Activated CD8-positive, alpha-beta memory T cell treated with anti-CD3 and anti-CD28 coated beads, Interleukin-2, amount 50 U/mL, for 1 hour (primary cell): Measurements from ENCODE around the gene RPUSD3.
"Not testable (repeated sequence)": the region's sequence is repeated elsewhere in the genome, so short reads cannot be mapped to it uniquely, and the experiment has no call there.

Source experiments
- DNase-seq: peaks from one replicate; pipeline ENCODE4 v3.0.0-alpha.2; 2020; ENCODE audit errors: extremely low read depth

Gene RPUSD3

DNA sequence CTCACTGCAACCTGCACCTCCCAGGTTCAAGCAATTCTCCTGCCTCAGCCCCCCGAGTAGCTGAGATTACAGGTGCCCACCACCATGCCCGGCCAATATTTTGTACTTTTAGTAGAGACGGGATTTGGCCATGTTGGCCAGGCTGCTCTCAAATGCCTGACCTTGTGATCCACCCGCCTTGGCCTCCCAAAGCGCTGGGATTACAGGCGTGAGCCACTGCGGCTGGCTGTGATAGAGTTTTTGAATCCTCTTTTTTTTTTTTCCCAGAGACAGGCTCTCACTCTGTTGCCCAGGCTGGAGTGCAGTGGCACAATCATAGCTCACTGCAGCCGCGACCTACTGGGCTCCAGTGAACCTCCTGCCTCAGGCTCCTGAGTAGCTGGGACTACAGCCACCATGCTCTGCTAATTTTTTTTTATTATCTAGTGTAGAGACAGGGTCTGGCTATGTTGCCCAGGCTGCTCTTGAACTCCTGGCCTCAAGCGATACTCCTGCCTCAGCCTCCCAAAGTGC, 21.4 kb upstream of the RPUSD3 start:
- DNase-seq, result not testable (repeated sequence)

DNA sequence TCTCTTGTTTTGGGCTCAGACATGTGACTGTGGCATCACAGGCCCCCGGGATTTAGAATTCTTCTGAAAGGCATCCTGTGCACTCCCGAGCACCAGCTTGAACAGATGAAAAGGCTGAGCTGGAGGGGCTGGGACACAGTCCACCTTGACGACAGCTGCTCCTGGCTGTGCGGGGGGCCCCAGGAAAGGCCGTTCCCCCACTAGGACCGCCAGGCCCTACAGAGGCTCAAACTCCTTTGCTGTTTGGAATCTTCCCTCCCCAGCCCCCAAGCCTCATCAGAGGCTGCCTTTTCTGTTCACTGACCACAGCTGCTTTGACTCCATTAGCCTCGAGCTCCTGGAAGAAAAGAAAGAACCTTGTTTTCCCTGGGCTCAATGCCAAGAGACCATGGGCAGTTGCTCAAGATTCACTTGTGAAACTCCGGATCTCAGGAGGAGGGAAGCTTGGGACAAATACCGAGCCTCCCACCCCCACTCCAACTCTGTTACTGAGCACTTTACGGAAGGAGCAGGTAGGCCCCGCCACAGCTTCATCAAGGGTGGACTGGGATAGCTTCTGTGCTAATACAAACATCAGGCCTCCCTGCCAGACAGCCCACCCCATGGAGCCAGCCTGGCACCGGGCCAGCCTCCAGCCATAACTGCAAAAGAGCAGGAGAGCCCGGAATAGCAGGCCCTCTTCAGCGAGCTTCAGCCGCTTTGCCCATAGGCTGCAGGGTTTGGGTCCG, 20.6 kb upstream of the RPUSD3 start:
- DNase-seq, result no peak

DNA sequence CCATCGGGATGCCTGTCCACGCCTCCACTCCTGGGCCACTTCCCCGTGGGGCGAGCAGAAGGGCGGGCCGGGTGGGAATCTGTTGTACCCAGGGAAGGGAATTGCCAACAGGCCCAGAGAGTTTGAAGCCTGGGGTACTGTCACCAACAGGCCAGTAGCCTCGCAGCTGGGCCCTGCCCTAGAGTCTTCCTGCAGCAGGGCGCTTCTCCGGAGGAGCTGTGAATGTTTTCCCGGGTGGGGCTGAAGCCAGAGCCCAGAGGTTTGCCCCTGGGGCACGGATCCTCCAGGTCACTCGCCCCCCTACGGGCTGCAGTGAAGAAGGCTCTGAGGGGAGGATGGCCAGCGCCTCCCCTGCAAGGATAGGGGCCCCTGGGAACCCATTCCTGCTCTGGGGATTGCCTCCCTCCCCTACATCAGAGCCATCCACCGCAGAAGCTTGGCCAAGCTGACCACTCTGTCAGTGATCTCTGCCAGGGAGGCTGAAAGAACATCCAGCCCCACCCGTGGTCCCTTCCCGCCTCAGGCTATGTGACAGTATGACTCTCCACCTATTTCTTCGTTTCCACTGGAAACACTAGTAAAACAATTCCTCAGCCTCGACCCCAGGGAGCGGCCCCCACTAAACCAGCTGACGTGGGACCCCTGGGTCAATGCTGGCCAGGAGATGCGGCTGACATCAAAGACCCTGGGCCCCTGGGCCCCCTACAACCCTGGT, 19.4 kb upstream of the RPUSD3 start:
- no peak for DNase-seq

DNA sequence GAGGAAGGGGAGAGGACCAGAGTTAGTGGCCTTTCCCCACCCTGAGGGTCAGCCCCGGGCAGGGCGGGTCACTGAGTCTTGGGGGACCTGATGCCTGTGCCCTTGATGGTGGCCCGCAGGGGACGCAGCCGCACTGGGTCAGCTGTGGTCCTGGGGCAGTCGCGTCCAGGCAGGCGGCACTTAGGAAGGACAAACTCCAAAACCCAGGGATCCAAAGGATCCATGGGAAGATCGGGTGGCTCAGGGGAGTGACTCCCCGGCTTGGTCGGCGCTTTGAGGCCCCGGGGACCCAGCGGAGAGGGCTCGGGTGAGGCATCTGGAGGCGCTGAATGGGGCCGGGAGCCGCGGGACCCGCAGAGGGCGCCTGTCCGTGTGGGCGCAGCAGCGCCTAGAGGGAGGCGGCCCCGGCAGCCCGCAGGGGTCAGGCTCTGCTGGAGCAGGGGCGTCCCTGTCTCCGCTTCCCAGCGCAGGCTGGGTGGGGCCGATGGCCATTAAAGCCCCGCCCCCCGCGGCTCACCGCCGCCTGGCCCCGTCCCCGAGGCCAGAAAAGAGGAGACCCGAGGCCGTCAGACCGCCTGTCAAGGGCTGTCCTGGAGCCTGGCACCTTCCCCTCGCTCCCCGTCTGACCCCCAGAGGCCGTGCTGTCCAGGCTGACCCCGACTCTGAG, 18.7 kb upstream of the RPUSD3 start:
- DNase-seq, result no peak

DNA sequence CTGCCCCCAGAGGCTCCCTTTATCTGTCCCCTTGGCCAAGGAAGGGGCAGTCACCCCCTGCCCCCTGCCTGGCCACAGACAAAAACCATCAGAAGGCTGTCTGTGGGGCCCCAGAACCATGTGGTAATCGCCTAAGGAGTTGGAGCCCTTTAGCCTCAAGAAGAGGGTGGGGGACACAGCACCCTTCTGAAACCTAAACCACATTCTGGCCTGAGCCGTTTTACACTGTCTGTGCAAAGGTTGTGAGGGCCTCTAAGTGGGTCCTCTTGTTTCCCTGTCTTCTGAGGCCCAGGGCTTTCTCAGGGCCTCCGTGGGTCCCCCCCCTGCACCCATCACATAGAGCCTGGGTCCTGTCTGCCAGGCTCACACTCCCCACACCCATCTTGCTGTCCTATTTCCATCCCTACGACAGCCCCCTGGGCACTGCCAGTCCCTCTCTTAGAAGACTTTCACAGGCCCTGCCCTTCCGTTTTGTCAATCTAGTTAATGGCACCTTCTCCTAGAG, 17.9 kb upstream of the RPUSD3 start:
- no peak for DNase-seq

DNA sequence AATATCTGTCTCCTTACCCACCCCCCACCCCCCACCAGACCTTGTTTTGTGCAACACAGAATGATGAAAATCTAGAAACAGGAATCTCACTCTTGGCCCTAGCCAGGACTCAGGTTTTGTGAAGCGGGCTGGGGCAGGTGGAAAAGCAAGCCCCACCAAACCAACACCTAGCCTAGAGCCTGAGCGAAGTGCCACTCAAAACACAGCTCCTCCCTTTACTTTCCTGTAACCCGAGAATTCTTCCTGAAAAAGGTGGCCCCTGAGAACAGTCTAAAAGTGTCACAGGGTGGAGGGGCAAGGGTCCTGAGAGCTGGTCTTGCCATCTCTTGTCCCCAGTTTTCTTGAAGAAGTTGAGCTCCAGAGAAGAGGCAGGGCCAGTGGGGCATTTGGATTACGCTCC, 17.4 kb upstream of the RPUSD3 start:
- no peak for DNase-seq

DNA sequence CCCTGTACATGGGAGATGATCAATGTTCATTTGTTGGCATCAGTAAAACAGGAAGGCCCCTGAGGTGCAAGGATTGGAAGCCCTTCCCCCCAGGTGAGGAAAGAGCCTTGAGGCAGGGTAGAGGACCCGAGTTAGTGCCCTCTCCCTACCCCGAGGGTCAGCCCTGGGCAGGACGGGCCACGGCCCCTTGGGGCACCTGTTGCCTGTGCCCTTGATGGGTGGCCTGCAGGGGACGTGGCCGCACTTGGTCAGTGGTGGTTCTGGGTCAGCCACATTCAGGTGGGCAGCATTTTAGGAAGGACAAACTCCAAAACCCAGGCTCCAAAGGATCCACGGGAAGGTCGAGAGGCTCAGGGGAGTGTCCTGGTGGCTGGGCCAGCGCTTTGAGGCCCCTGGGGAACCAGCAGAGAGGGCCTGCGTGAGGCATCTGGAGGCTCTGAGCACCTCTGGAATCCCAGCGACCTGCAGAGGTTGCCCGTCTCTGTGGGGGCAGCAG, 15.8 kb upstream of the RPUSD3 start:
- no peak for DNase-seq

DNA sequence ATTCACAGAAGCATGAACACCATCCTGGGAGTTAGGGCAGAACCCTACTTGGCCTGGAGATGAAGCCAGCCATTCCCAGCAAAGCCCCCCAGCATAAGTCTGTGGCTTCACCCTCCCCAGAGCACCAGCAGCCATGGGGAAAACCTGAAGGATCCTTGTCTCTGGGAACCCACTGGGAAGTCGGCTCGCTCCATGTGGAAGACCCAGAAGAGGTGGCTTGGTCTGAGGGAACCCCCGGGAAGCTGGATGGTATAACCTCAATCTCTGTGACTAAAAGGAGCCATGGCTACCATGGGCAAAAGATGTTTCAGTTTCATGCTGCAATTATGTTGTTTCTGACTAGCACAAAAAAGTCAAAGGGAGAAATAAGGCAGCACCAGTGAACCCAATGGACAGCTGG, 11.8 kb upstream of the RPUSD3 start:
- DNase-seq, result no peak

DNA sequence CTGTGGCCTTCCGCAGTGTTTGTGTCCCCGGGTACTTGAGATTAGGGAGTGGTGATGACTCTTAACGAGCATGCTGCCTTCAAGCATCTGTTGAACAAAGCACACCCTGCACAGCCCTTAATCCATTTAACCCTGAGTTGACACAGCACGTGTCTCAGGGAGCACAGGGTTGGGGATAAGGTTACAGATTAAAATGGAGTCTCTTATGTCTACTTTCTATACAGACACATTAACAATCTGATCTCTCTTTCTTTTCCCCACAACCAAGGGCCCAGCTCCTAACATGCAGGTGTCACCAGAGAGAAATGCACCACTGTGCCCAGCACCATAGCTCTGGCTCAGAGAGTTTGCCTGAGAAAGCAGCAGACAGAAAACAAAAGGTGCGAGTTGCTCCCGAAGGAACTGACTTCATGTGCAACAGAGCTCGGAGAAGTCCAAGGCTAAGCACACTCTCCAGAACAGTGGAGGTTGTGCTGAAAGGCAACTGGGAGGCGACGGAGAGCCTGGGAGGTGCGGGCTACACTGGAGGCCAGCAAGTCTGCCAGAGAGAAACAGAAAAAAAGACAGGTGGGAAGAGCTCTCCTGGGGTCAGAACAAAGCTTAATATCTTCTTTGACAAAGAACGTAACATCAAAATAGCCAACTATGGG, 10.6 kb upstream of the RPUSD3 start:
- DNase-seq, result not testable (repeated sequence)

DNA sequence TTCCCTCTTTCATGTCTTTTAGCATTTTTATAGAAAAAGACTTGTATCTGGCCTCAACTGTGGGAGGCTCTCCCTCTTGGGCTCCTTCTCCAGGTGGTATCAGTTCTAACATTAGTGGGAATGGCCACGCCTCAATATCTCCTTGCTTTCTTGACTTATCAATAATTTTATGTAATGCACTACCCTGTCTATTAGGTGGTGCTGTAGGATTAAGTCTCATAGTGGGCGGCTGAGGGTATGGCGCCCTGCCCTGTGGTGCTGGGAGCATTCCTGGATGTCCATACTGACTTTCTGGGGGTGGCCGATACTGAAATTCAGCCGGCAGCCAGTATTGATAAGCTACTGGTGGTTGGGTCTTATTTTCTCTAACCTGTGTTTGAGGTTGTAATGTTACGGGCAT, 8.7 kb upstream of the RPUSD3 start:
- DNase-seq, result no peak

DNA sequence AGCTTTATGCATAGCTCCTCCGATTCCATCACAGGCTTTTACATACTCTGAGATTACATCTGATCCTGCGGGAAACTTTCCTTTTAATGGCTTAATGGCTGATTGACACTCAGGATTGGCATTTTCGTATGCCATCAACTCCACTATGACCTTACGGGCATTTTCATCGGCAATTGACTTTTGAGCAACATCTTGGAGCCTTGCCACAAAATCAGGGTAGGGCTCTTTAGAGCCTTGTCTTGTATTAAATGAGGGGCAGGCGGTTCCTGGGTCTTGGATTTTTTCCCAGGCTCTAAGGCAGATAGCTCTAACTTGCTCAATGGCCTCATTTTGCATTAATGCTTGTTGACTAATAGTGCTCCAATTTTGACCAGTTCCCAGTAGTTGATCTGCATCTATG, 8.1 kb upstream of the RPUSD3 start:
- not testable (repeated sequence) for DNase-seq

DNA sequence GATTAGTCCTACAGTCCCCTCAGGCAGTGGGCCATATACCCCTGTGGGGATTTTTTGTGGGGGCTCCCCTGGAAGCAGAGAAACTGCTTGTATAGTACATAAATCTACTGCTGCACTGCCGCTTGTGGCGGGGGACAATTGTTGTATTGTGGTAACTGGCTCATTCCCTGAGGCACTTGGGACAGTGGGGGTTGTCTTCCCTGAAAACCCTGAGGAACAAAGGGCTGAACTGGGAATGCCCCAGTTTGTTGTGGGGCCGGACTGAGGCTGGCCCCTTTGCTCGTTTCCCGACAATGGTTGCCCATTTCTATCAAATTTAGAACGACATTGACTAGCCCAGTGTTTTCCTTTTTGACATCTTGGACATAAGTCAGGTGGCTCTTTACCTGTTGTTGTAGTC, 7.6 kb upstream of the RPUSD3 start:
- not testable (repeated sequence) for DNase-seq

DNA sequence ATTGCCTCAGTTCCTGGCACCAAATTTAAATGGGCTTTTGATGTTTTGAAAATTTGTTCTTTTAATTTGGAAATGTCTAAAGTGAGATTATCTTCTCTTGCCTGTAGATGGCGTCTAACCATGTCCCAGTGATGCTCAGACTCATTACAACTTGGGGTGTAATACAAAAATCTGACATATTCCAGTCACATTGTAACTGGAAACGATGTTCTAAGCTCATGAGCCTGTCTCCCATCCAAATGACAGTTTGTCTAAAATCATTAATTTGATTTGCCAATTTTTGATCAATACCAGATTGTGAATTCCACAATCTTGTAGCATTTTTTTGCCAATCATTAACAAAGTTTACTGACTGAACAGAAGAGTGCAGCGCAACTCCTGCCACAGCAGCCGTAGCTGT, 5.1 kb upstream of the RPUSD3 start:
- DNase-seq, result not testable (repeated sequence)

DNA sequence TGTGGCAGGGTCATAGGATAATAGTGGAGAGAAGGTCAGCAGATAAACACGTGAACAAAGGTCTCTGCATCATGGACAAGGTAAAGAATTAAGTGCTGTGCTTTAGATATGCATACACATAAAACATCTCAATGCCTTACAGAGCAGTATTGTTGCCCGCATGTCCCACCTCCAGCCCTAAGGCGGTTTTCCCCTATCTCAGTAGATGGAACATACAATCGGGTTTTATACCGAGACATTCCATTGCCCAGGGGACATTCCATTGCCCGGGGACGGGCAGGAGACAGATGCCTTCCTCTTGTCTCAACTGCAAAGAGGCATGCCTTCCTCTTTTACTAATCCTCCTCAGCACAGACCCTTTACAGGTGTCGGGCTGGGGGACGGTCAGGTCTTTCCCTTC, 4.1 kb upstream of the RPUSD3 start:
- DNase-seq, result not testable (repeated sequence)

DNA sequence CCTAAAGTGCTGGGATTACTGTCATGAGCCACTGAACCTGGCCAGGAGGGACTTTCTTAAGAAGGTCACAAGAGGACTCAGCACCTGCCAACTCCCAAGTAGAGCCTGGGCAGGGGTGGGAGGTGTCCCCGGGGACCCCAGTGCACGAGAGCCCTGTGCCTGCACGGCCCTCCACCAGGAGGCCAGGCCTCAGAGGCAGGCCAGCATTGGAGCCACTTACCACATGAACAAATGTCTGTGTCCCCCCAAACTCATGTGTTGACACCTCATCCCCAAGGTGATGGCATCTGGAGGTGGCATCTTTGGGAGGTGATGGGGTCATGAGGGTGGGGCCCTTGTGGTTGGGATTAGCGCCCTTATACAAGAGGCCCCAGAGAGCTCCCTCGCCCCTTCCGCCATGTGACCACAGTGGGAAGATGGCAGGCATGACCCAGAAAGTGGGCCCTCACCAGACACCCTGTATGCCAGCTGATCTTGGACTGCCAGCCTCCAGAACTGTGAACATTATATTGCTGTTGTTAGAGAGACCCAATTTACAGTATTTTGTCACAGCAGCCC, 3.2 kb upstream of the RPUSD3 start:
- DNase-seq, result no peak

DNA sequence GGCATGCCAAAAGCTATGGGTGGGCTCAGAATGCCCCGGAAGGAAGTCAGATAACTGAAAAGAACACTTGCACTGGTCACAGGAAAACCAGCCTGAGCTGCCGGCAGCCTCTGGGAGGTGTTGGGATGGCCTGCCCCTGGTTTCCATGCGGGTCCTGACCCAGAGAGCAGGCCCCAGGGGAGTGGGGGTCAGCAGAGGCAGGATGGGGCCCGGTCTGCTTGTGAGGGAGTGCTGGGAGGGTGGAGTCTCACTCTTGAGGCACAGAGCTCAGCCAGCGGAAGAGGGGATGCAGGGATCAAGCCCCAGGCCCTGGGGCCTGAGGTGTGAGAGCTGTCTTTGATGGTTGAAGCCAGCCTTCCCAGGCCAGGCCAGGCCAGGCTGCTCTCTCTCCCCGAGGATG, 2.4 kb upstream of the RPUSD3 start:
- no peak for DNase-seq

DNA sequence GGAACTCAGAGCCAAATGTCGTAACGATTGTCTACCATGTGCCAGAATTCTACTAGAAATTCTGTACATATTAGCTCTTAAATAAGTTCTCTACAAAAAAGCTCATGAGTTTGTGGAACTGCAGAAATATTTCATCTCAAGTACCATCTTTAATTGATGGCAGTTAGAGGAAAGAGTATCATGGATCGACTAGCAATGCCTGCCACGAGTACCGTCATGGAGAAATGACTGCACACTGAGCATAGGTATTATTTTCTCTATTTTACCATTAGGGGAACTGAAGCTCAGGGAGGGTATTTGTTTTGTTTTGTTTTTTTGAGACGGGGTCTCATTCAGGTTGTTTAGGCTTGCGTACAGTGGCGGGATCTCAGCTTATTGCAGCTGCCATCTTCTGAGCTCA, 2.8 kb downstream of the RPUSD3 start:
- no peak for DNase-seq

DNA sequence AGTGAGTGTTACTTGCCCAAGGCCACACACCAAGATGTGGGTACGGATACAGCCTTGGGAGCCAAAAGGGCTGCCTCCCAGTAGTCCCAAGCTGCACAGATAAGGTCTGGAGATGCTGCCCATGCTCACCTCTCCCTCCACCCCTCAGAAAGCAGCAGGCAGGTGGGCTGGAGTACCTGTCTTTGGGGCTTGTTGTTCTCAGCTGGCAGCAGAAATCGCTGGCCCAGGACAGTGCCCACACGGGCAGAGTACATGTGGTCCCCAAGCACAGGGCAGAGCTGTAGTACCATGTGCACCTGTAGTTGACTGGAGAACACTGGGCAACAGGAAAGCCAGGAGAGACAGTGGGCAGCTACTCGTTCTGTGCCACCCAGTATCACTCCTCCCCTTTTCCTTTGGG, 5.0 kb downstream of the RPUSD3 start:
- DNase-seq, result no peak

DNA sequence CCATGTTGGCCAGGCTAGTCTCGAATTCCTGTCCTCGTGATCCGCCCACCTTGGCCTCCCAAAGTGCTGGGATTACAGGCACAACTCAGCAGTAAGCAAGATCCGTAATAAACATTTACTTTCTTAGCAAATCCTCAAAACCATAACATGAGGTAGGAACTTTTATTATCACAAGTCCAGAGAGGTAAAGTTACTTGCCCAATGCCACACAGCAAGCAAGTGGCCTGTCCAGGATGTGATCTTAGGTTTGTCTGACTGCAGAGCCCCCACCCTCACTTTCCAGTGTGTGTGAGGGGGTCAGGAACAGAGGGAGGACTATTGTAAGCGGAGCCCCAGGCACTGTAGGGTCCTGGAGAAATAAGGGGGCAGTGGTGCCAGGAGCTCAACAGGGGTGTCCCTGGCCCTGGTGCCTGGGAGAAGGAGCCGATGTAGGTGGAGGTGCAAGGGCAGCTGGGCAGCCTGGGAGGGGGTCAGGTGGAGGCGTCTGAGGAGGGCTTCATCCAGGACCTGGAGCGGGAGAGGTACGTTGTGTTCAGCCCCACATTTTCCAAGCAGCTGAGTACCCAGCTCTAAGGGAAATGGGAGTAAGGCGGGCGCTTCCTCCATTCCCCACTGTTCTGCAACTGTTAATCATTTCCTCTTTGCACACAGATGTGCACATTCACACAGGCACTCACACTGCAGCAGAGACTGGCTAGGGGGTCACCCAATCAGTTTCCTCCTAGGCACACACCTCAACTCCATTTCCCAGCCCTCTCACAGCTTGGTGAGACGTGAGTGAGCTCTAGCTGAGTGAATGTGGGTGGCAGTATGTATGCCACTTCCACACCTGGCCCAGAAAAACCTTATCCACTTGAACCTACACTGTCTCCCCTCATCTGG, 5.9 kb downstream of the RPUSD3 start:
- no peak for DNase-seq

DNA sequence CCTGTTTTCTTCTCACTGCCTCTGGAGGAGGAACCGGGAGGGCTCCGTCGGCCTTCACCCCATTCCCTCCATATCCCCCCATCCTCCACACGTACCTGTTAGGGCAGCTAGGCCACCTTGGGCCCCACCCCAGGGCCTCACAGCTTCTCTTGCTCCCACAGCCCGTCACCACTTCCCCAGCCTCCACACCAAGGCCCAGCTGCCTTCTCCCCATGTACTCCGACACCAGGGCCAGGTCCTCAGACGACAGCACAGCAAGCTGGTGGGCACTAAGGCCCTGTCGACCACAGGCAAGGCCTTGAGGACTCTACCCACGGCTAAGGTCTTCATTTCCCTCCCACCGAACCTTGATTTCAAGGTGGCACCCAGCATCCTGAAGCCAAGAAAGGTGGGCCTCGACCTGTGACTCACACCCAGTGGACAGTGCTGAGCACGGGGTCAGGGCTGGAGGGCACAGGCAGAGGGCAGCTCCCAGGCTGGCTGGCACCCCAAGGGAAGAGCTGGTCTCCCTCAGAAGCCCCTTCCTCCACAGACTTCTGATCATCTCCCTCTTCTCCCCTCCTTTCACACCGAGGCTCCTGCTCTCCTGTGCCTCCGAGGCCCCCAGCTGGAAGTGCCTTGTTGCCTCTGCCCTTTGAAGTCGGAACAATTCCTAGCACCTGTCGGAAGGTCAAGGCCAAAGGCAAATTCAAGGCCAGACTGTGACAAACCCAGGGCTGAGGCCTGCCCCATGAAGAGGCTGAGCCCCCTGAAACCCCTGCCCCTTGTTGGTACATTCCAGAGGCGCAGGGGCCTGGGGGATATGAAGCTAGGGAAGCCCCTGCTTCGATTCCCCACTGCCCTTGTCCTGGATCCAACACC, 9.1 kb downstream of the RPUSD3 start:
- no peak for DNase-seq
